HG02870 (cell line): ENCODE results near the gene POMGNT2.

ENCODE experiments used
- ATAC-seq: cut with Tn5 transposase; IDR thresholded peaks from one replicate; pipeline ENCODE4 v1.9.1; 2021; ENCODE audit warnings: mild to moderate bottlenecking, moderate library complexity; ENCODE audit not compliant: unreplicated experiment

Gene POMGNT2

GRCh38 chr3:43104039-43104438, 1.8 kb downstream of the POMGNT2 start:
- no peak for ATAC-seq

GRCh38 chr3:43102773-43103480, 3.0 kb downstream of the POMGNT2 start:
- ATAC-seq: no peak

- no peak for ATAC-seq
Measured at GRCh38 chr3:43098761-43099160, 7.1 kb downstream of the POMGNT2 start.

- ATAC-seq: no peak
Measured at GRCh38 chr3:43097400-43098080, 8.3 kb downstream of the POMGNT2 start.

- no peak for ATAC-seq
Measured at GRCh38 chr3:43096761-43097160, 9.1 kb downstream of the POMGNT2 start.

- no peak for ATAC-seq
Measured at GRCh38 chr3:43095370-43095769, 10.5 kb downstream of the POMGNT2 start.

GRCh38 chr3:43094851-43095250, 11.0 kb downstream of the POMGNT2 start:
- ATAC-seq: no peak

GRCh38 chr3:43094381-43094780, 11.5 kb downstream of the POMGNT2 start:
- no peak for ATAC-seq

- no peak for ATAC-seq
Measured at GRCh38 chr3:43093974-43094373, 11.9 kb downstream of the POMGNT2 start.

- no peak for ATAC-seq
Measured at GRCh38 chr3:43093006-43093405, 12.9 kb downstream of the POMGNT2 start.

GRCh38 chr3:43091481-43091880, 14.4 kb downstream of the POMGNT2 start:
- ATAC-seq: no peak

GRCh38 chr3:43090238-43090637, 15.6 kb downstream of the POMGNT2 start:
- no peak for ATAC-seq

- no peak for ATAC-seq
Measured at GRCh38 chr3:43089081-43089480, 16.8 kb downstream of the POMGNT2 start.

- no peak for ATAC-seq
Measured at GRCh38 chr3:43087249-43087776, 18.6 kb downstream of the POMGNT2 start.

- no peak for ATAC-seq
Measured at GRCh38 chr3:43086460-43087165, 19.3 kb downstream of the POMGNT2 start.

GRCh38 chr3:43082457-43082856, 23.4 kb downstream of the POMGNT2 start:
- no peak for ATAC-seq

GRCh38 chr3:43081796-43082195, 24.1 kb downstream of the POMGNT2 start:
- ATAC-seq: no peak

- no peak for ATAC-seq
Measured at GRCh38 chr3:43080726-43081568, 24.9 kb downstream of the POMGNT2 start.

- no peak for ATAC-seq
Measured at GRCh38 chr3:43079536-43080332, 26.1 kb downstream of the POMGNT2 start.

GRCh38 chr3:43077707-43078106, 28.2 kb downstream of the POMGNT2 start:
- no peak for ATAC-seq
